ENCODE measurements around the gene NFATC1.

NFATC1 gene

DNA sequence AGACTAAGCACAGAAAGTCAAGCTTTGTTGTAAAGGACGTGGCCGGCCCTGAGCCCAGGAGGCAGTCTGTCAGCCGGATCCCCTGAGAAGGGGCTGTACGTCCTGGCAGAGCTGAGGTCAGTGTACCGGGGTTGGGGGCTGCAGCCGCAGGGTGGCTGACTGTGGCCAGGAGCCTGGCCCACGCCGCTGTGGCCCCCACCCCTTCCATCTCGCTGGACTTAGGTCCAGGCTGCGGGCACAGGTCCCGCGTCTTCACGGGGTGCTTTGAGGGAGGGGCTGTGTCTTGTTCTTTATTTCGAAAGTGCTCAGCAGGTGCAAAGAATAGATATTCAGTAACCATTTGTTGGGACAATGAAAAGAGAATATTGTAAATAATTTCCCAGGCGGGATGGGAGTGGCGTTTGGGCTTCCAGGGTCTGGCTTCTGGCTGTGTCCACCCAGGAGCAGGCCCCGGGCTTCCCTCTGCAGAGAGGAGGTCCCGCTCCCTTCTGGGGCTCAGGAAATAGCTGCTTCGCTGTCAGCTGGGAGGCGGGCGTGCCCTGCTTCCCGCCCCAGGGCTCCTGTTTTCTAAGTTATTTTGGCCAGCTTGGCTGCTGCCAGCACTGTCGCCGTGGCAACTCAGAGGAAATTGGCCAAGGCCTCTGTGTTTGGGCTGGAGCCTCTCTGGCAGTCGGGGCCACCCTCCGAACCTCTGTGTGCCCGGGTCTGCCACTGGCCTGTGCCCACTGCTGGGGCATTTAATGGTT, 7.4 kb downstream of the NFATC1 start:
- FAIRE-seq, result no peak

DNA sequence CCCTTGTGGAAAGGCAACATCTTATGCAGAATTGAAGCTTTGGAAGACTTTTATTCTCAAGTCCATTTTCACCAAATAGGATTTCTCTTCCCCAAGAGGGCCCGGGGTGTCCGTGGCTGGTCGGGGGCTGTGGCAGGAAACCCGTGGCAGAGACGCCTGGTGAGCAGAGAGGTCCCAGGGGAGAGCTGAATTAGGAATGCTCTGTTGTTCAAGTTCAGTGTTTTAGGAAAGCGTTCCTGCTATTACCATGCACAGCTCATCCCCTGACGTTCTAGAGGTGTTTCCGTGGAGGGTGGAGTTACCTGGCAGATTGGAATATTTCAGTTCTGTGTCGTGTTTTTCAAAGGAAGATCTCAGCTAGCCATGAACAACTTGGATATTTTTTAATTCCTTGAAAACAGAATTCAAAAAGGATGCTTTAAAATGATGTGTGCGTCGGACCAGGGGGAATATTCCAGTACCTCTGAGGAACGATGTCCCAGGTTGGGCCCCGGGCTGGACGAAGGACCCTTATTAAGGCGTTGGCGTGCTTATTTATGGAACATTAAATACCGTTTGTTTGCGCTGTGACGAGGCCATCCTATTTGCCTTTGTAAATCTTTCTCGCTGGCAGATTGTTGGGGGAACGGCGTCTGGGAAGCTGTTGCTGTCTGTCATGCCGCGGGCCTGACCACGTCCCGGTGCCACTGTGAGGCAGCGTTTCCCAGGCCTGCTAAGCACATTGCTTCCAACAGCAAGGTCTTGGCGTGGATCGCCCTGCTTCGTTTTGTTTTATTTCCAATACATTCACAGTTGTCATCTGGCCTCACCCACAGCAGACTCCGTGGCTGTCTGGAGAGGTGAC, 8.2 kb downstream of the NFATC1 start:
- FAIRE-seq, result no peak

More for the DNA sequence above, 7.4 kb downstream of the NFATC1 start:
- DNase-seq (ENCODE audit: insufficient read length, low spot score), result no peak

DNA sequence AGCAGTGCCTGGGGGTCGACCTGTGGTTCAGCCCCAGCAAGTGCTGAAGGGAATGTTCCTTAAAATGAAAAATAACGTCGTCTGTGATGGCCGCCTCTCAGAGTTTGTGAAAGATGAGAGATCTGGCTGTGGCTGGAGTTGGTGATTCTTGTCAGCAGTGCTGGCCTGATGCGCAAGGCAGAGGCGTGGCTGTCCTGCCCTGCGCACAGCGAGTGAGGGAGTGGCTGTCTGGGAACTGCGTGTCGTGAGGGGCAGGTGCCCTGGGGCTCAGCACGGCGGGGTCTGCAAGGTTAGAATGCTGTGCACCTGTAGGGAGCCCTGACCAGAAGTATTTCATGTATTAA, 8.8 kb downstream of the NFATC1 start:
- no peak for DNase-seq (ENCODE audit: insufficient read length, low spot score)
- FAIRE-seq, result no peak

More for the DNA sequence above, 8.2 kb downstream of the NFATC1 start:
- DNase-seq (ENCODE audit: insufficient read length, low spot score), result no peak

DNA sequence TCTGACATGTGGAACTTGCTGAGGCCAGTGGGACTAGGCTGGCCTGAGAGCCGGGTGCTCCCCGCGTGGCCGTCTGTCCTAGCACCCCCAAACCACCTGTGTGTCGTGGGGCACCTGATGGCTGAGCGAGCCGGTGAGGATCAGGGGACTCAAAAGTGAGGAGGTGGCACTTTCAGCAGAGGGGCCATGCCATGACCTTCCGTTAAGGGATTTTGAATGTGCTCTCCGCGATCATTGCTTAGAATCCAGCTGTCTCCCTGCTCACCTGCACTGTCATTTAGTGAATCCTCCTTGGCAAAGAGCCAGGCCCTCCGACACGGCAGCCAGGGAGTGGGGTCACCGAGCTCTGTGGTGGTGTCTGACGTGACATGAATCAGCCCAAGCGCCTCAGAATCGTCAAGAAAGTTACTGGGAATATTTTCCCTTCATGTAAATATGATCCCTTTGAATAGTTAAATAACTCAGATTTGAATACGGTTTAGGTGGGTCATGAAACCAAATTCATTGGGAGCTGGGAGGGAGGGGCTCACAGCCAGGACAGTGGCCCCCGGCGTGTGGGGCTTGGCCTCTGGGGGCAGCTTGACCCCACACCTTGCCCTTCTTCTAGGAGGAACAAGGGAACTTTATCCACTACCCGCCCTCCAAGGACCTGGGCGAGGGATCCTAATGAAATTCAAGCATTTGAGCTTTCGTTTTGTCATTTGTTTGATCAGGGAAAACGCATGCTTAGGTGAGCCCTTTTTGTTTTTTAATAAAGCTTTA, 9.5 kb downstream of the NFATC1 start:
- no peak for DNase-seq (ENCODE audit: insufficient read length, low spot score)
- FAIRE-seq, result no peak

DNA sequence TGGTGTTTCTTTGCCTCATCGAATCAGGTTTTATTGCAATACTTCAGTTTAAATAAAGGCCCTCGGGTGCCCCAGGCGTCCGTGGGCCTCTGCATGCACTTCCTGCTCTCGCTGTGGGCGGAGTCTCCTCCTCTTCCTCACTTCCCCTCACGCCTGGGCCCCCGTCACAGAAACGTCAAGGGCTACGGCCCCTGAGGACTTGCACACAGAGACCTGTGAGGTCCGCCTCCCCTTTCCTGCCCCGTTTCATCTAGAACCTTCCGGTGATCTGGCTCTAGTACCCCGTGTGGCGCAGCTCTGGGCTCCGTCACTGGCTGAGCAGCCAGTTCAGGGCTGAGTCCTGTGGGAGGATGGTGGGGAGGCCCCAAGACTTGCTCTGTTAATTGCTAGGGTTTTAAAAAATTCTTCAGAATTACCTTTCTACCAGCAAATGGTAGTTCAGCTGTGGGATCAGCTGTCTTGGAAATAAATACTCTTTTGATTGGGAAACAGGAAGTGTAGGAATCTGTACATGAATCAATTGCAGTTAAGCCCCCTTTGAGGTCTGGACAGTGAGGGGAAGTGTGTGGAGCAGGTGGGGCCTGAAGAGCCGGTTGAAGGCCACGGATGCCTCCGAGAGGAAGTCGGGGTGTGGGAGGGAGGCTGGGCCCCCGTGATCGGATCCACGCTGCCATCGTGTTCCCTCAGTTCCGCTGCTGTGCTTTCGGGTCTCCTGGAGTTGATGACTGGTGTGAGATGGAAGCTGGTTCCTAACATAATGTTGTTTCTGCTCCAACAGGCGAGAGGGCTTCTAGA, 10.2 kb downstream of the NFATC1 start:
- no peak for DNase-seq (ENCODE audit: insufficient read length, low spot score)
- no peak for FAIRE-seq

DNA sequence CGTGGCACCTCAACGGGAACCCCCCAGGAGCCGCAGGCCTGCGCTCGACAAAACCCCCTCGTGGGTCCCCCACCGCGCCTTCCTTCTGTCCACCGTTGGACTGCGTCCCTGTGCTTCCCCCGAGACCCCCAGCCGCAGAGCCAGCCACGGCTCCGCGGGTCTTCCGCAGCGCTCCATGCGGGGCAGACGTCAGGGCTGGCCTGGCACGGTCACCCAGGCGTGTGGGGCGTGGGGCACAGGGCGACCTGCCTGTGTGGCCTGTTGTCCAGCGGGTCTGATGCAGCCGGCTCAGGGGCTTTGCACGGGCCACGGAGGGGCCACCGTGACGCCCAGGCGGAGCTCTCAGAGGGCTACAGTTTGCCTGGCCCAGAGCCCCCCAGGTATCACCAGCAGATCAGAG, 11.0 kb downstream of the NFATC1 start:
- no peak for DNase-seq (ENCODE audit: insufficient read length, low spot score)
- FAIRE-seq, result no peak

DNA sequence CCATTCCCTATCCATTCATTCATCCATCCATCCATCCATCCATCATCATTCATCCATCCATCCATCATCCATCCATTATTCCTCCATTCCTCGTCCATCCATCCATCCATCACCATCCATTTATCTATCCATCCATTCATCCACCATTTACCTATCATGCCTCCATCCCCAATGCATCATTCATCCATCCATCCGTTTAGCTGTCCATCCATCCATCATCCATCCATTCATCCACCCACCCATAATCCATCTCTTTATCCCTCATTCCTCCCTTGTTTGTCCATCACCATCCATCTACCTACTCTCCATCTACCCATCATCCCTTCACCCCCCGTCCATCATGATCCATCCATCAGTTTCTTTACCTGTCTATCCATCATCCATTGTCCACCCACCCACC, 13.6 kb downstream of the NFATC1 start:
- DNase-seq (ENCODE audit: insufficient read length, low spot score) (no peak), FAIRE-seq (no peak)

DNA sequence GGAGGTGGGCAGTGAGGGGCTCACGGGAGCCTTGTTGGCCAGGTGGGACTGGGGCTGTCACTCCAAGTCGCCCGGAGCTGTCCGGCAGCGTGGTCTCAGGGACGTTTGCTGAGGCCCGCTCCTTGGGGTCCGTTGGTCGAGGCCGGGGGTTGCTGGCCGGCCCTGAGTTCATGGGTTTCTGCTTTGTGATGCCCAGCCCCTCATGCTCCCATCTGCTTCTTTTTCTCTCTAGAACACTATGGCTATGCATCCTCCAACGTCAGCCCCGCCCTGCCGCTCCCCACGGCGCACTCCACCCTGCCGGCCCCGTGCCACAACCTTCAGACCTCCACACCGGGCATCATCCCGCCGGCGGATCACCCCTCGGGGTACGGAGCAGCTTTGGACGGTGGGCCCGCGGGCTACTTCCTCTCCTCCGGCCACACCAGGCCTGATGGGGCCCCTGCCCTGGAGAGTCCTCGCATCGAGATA, 14.5 kb downstream of the NFATC1 start:
- no peak for DNase-seq (ENCODE audit: insufficient read length, low spot score)
- no peak for FAIRE-seq

DNA sequence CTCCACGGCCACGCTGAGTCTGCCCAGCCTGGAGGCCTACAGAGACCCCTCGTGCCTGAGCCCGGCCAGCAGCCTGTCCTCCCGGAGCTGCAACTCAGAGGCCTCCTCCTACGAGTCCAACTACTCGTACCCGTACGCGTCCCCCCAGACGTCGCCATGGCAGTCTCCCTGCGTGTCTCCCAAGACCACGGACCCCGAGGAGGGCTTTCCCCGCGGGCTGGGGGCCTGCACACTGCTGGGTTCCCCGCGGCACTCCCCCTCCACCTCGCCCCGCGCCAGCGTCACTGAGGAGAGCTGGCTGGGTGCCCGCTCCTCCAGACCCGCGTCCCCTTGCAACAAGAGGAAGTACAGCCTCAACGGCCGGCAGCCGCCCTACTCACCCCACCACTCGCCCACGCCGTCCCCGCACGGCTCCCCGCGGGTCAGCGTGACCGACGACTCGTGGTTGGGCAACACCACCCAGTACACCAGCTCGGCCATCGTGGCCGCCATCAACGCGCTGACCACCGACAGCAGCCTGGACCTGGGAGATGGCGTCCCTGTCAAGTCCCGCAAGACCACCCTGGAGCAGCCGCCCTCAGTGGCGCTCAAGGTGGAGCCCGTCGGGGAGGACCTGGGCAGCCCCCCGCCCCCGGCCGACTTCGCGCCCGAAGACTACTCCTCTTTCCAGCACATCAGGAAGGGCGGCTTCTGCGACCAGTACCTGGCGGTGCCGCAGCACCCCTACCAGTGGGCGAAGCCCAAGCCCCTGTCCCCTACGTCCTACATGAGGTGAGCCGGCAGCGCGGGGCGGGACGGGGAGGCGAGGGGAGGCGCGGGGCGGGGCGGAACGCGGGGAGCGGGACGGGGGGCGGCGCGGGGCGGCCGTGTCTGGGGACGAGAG, 15.2 kb downstream of the NFATC1 start:
- DNase-seq (ENCODE audit: insufficient read length, low spot score) (no peak), FAIRE-seq (no peak)

DNA sequence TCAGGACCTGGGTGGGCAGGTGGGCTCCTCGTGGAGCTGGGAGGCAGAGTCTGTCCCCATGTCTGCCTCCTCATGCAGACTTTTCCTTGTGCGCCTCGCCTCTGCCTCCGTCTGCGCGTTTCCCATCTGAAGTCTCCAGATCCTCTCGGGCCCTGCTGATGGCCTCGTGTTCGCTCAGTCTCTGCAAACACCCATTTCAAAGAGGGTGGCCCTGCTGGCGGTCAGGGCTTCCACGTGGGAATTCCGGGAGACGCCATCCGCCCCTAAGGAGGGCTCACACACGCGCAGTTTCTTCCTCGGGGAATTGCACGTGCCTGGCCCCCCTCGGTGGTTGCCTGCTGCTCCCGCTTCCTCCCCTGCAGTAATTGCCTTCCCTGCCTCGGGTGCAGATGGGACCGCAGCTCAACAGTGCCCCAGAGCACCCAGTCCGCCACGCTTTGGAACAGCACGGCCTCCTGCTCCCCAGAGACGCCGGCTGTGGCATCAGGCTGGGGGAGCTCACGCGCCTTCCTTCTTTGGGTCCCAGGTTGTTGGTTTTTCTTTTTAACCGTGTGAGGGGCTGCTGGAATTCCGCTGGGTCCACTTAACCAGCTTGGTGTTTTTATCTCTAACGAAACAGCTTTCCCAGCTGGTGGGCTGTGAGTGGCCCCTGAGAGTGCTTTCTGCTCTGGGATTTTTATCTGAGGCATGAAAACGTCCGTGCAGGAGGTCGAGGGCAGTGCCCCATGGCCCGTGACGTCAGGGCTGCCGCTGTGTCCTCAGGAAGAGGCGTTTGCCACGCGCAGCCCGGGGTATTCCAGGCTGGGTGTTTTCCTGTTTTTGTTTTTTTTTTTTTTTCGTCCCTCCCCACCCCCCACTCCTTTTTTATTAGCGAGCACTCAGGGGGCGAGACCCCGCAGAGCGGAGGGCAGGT, 16.1 kb downstream of the NFATC1 start:
- no peak for FAIRE-seq

DNA sequence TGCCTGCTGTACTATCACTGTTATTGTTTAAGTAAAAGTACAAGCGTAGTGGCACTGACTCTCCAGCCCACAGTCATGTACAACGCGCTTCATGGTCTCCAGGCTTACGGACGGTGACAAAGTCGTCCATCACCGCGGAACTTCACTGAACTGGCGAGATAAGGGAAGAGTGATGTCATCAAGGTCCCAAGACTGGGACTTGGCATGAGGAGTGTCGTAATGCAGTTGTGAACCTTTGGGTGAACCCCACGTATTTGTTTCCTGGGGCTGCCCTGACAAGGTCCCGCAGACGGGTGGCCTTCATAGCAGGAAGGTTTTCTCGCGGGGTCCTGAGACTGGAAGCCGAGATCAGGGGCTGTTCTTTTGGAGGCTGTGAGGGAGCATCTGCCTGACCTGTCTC, 17.3 kb downstream of the NFATC1 start:
- FAIRE-seq, result no peak
- DNase-seq (ENCODE audit: insufficient read length, low spot score), result no peak

More for the DNA sequence above, 16.1 kb downstream of the NFATC1 start:
- DNase-seq (ENCODE audit: insufficient read length, low spot score), result no peak

DNA sequence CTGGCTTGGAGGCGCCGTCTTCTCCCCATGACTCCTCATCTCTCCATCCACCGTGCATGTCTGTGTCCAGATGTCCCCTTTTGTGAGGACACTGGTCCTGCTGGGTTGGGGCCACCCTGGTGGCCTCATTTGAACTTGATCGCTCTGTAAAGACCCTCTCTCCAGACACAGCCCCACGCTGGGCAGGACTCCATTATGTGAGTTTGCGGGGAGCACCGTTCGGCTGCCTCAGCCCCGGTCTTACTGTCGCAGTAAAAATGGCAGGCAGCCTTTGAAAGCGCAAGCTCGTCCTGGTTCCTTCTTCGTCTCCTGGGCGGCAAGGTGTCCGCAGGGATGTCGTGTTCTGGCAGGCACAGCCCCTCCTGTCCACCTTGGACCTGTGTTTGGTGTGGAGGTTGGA, 17.7 kb downstream of the NFATC1 start:
- DNase-seq (ENCODE audit: insufficient read length, low spot score), result no peak
- FAIRE-seq, result no peak

DNA sequence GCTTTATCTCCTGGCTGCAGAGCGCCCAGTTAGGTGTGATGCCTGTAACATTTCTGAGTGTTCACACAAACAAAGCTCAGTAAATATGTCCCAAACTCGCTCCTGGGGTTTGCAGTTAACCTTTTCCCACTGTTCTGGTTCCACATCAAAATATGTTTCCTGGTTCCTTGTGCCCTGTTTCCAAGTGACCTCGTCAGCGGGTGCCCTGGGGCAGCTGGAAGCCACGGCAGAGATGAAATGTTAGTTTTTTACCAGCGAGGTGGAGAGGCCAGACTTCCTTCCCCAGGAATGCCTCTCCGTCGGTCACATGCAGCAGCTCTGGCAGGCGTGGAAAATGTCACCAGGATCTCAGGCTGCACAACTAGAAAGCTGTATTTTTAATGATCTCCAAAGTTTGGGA, 18.2 kb downstream of the NFATC1 start:
- no peak for FAIRE-seq
- DNase-seq (ENCODE audit: insufficient read length, low spot score), result no peak

DNA sequence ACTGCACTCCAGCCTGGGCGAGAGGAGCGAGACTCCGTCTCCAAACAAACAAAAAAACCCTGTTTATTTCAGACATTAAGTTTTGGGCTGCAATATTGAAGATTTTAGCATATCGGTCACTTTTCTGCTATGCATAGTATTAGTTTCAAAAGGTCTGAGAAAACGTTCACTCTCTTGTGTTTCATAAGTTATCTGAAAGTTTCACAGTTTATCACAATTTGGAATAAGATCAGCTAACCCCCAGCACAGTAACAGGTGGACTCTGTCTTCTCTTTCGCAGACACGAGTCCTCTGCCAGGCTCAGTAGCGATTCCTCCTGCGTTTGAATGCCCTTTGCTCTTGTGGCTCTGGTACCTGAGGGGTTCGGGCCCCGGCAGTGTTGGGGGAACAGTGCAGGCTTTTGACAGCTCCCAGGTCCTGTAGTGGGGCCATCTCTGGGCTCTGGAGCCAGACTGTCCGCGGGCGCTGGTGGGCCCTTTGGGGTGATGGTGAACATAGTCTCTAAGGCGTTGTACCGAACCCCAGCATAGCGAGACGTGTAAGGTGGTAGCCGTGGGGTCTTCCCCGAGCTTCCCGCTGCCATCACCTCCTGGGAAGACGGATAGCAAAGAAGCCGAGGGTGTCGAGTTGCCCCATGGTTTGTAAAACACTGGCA, 20.4 kb downstream of the NFATC1 start:
- FAIRE-seq, result no peak
- no peak for DNase-seq (ENCODE audit: insufficient read length, low spot score)

DNA sequence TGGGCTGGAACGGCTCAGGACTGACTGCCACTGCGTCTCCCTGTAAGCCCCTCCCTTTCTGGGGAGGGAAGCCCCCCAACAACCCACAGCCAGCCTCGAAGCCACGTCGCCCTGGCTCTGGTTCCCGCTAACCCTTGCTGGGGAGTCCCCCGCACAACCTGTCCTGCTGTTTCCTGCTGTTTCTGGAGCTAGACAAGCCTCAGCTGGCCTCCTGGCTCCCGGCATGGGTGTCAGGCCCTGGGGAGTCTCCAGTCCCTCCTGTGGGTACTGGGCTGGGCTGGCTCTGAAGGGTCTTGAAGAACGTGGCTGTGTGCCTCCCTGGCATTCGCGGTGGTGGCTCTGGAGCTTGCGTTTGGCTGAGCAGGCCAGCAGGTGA, 20.9 kb downstream of the NFATC1 start:
- DNase-seq (ENCODE audit: insufficient read length, low spot score) (no peak), FAIRE-seq (no peak)

DNA sequence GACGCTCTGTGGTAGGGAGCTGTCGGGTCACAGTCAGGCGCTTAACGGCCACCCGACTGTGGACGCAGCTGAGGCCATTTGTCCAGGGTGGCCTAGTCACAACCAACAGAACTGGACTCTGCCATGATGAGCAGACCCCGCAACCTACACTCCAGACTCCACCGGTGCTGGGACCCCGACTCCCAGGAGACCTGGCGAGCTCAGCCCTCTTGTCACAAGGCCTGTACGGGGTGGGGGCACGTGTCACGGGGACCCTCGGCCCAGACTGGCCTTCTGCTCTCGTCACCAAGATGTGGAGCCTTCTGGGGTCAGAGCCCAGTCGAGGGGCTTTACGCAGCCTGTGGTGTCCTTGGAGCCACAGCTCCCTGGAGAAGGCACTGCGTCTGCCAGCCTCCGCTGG, 22.5 kb downstream of the NFATC1 start:
- DNase-seq (ENCODE audit: insufficient read length, low spot score) (no peak), FAIRE-seq (no peak)

DNA sequence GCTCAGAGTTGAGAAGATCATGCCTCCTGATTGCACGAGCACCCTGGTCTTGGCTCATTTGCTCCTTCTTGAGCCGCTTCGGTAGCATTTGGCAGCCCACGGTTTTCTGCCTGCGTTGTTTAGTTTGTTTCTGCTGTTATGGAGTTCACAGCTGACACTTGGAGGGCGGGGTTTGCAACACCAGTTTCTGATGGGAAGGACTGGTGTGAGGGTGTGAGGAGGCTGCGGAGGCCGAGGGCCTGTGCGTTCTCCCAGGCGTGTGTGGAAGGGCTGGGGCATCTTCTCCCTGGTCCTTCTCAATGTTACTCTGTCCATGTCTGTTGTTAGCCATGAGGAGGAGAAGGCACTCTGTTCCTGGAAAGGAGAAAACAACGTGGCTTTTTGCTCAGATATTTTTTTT, 22.9 kb downstream of the NFATC1 start:
- FAIRE-seq (no peak), DNase-seq (ENCODE audit: insufficient read length, low spot score) (no peak)
